HEK293T (cell line): ENCODE data around the gene FAM135A.

Experiments used
- CTCF ChIA-PET: fragments of 350-600 bp; formaldehyde crosslinking; extraction: SDS; loops from one replicate; lab custom pipeline; 2021; ENCODE audit warnings: antibody characterized with exemption, inconsistent platforms; lab: Yijun Ruan, JAX
- POLR2A ChIA-PET: fragments of 350-600 bp; formaldehyde crosslinking; extraction: SDS; loops from one replicate; lab custom pipeline; 2020; ENCODE audit warnings: antibody characterized with exemption, inconsistent platforms; lab: Yijun Ruan, JAX
- DNase-seq: peaks from one replicate; pipeline ENCODE4 v3.0.0; 2012; ENCODE audit warnings: mixed read lengths; ENCODE audit errors: extremely low spot score
- ARNT ChIP-seq: fragments of 450-650 bp; IDR thresholded peaks from 2 replicates; pipeline ENCODE4 v1.6.1; 2017; ENCODE audit warnings: mild to moderate bottlenecking
- BHLHE40 ChIP-seq: fragments of 450-650 bp; IDR thresholded peaks from 2 replicates; pipeline ENCODE4 v1.6.1; 2016; ENCODE audit warnings: mild to moderate bottlenecking, moderate library complexity, borderline replicate concordance
- CTBP1 ChIP-seq: fragments of 450-650 bp; IDR thresholded peaks from 2 replicates; pipeline ENCODE4 v1.6.1; 2016; ENCODE audit warnings: borderline replicate concordance
- ELF4 ChIP-seq: fragments of 450-650 bp; IDR thresholded peaks from 2 replicates; pipeline ENCODE4 v1.6.1; 2017; ENCODE audit warnings: antibody characterized with exemption
- FOXA1 ChIP-seq: fragments of 450-650 bp; IDR thresholded peaks from 2 replicates; pipeline ENCODE4 v1.6.1; 2016; ENCODE audit warnings: mild to moderate bottlenecking
- FOXK2 ChIP-seq: fragments of 450-650 bp; IDR thresholded peaks from 2 replicates; pipeline ENCODE4 v1.6.1; 2016; ENCODE audit warnings: mild to moderate bottlenecking
- FOXM1 ChIP-seq: fragments of 450-650 bp; IDR thresholded peaks from 2 replicates; pipeline ENCODE4 v1.6.1; 2017; ENCODE audit warnings: mild to moderate bottlenecking, borderline replicate concordance
- HDGF ChIP-seq: fragments of 450-650 bp; IDR thresholded peaks from 2 replicates; pipeline ENCODE4 v1.6.1; 2017; ENCODE audit warnings: antibody characterized with exemption, borderline replicate concordance
- L3MBTL2 ChIP-seq: fragments of 450-650 bp; conservative IDR thresholded peaks from 2 replicates; pipeline ENCODE4 v1.6.1; 2016; ENCODE audit warnings: mild to moderate bottlenecking
- LEF1 ChIP-seq: fragments of 450-650 bp; IDR thresholded peaks from 2 replicates; pipeline ENCODE4 v1.6.1; 2017; ENCODE audit warnings: mild to moderate bottlenecking, borderline replicate concordance
- NFRKB ChIP-seq: fragments of 450-650 bp; IDR thresholded peaks from 2 replicates; pipeline ENCODE4 v1.6.1; 2016; ENCODE audit warnings: mild to moderate bottlenecking, moderate library complexity
- PKNOX1 ChIP-seq: fragments of 450-650 bp; IDR thresholded peaks from 2 replicates; pipeline ENCODE4 v1.6.1; 2016
- SP1 ChIP-seq: fragments of 450-650 bp; IDR thresholded peaks from 2 replicates; pipeline ENCODE4 v1.6.1; 2017
- SUZ12 ChIP-seq: fragments of 450-650 bp; IDR thresholded peaks from 2 replicates; pipeline ENCODE4 v1.6.1; 2016; ENCODE audit warnings: mild to moderate bottlenecking
- TARDBP ChIP-seq: fragments of 450-650 bp; IDR thresholded peaks from 2 replicates; pipeline ENCODE4 v1.6.1; 2016

Gene FAM135A

GRCh38 chr6:70398783-70399728 lies 14.3 kb upstream of the FAM135A start:
- POLR2A ChIA-PET: interaction anchor here (1.0 to 1.6 kb wide), 2 partner anchors 12 to 14 kb away, joined by 3 to 12 read pairs; partner anchors contain the start of gene FAM135A
- DNase-seq: no peak
- CTCF ChIA-PET: no interaction called here
- TF ChIP-seq LEF1 (no peak), SP1 (no peak), CTBP1 (no peak), L3MBTL2 (no peak), ELF4 (no peak), FOXK2 (no peak)

GRCh38 chr6:70404658-70405057 lies 8.7 kb upstream of the FAM135A start:
- TF ChIP-seq TARDBP (no peak), SUZ12 (no peak), FOXM1 (no peak), CTBP1 (no peak), FOXK2 (no peak)
- POLR2A ChIA-PET: interaction anchor here (2.0 kb wide), 1 partner anchor 8 kb away, joined by 7 read pairs; the partner anchor contains the start of gene FAM135A
- DNase-seq: no peak
- CTCF ChIA-PET: no interaction called here

- POLR2A ChIA-PET: no interaction called here
- DNase-seq: no peak
- CTCF ChIA-PET: no interaction called here
- TF ChIP-seq HDGF: no peak
- TF ChIP-seq FOXK2: no peak
- no peak for TF ChIP-seq ARNT
- TF ChIP-seq BHLHE40: no peak
- no peak for TF ChIP-seq NFRKB
- TF ChIP-seq SUZ12: no peak
- TF ChIP-seq L3MBTL2: no peak
These were observed 4.1 kb upstream of the FAM135A start for GRCh38 chr6:70409216-70409615.

- CTCF ChIA-PET: no interaction called here
- POLR2A ChIA-PET: interaction anchor here (1.0 to 1.2 kb wide), 2 partner anchors 12 to 63 kb away, joined by 3 read pairs; no protein-coding TSS in a partner anchor
- DNase-seq: no peak
- TF ChIP-seq FOXK2: no peak
- no peak for TF ChIP-seq CTBP1
- TF ChIP-seq SUZ12: no peak
- TF ChIP-seq NFRKB: no peak
- TF ChIP-seq FOXM1: no peak
- TF ChIP-seq FOXA1: no peak
- no peak for TF ChIP-seq ELF4
- no peak for TF ChIP-seq ARNT
- TF ChIP-seq BHLHE40: no peak
- no peak for TF ChIP-seq L3MBTL2
- no peak for TF ChIP-seq PKNOX1
These were observed 1.6 kb upstream of the FAM135A start for GRCh38 chr6:70411542-70412251.

- ChIA-PET CTCF (interaction anchor here (0.6 to 0.9 kb wide), 2 partner anchors 94 to 102 kb away, joined by 4 read pairs; no protein-coding TSS in a partner anchor), POLR2A (interaction anchor here (0.6 to 1.5 kb wide), 23 partner anchors 8 to 268 kb away, joined by 3 to 13 read pairs (median 4); no protein-coding TSS in a partner anchor)
- TF ChIP-seq HDGF: no peak
- TF ChIP-seq ELF4: no peak; the same call in 1 of the 2 replicates
- no peak for TF ChIP-seq CTBP1
- no peak for DNase-seq
These were observed 825 bp upstream of the FAM135A start for GRCh38 chr6:70412252-70413113.

- peak; percentile 34 for DNase-seq
- ChIA-PET POLR2A (interaction anchor here (0.7 to 1.2 kb wide), 4 partner anchors 14 to 37 kb away, joined by 3 to 10 read pairs (median 3); no protein-coding TSS in a partner anchor), CTCF (interaction anchor here (0.7 kb wide), 2 partner anchors 45 to 112 kb away, joined by 4 to 6 read pairs; no protein-coding TSS in a partner anchor)
- peak; percentile 49 for TF ChIP-seq L3MBTL2
- TF ChIP-seq NFRKB: no peak
- TF ChIP-seq PKNOX1: no peak
- TF ChIP-seq SUZ12: no peak
- no peak for TF ChIP-seq HDGF
- TF ChIP-seq CTBP1: no peak
- no peak for TF ChIP-seq BHLHE40
- TF ChIP-seq TARDBP: no peak
- no peak for TF ChIP-seq SP1
These were observed 735 bp downstream of the FAM135A start for GRCh38 chr6:70413992-70414494.
